HCT116 (cell line): ENCODE results near the gene NCAPH2. TPM values are rescaled to one million over a fixed set of nuclear protein-coding genes. Genes with fewer than 3 reads are reported as not detected.

Experiments used
- ATAC-seq: fragments of 200-7000 bp; cut with Tn5 transposase; 2 replicates; pipeline ENCODE4 v1.9.1; 2020; ENCODE audit warnings: mild to moderate bottlenecking, moderate library complexity
- BruUV-seq: library from RNA; stranded (reverse); fragments of 400-500 nt; replicated peaks from 2 replicates; lab custom pipeline; 2021; lab: Mats Ljungman, UMichigan
- CTCF ChIA-PET: fragments of 300-600 bp; sonication (Branson Sonifier 250); formaldehyde crosslinking; loops from one replicate; lab custom pipeline; 2021; ENCODE audit warnings: antibody characterized with exemption; lab: Charles Lee
- POLR2A ChIA-PET: fragments of 300-600, 350-600 bp; sonication (Branson Sonifier 250); formaldehyde crosslinking; loops from one replicate; lab custom pipeline; 2021; ENCODE audit warnings: antibody characterized with exemption; lab: Charles Lee
- RAD21 ChIA-PET, 2 experiments: fragments of 300-600 bp; sonication (Branson Sonifier 250); formaldehyde crosslinking; loops; one replicate each; lab custom pipeline; 2023; ENCODE audit warnings: low total read pairs in 2 of 2; ENCODE audit not compliant: uncharacterized antibody in 2 of 2, unreplicated experiment in 2 of 2, low non-redundant PET in 1 of 2; lab: Charles Lee
- DNase-seq: peaks from one replicate; pipeline ENCODE4 v3.0.0-alpha.2; 2010; ENCODE audit warnings: low read depth, low spot score
- H2AFZ ChIP-seq: fragments of 200-600 bp; shearing (Covaris generic), sonication (generic); 2 replicates; pipeline ENCODE4 v1.6.1; 2017; ENCODE audit warnings: low read depth, mixed run types, mixed read lengths, antibody characterized with exemption, low read length; ENCODE audit not compliant: poor library complexity, severe bottlenecking
- H3K27ac ChIP-seq: 2 replicates; pipeline ENCODE4 v1.5.1; 2012; ENCODE audit warnings: low read depth, low read length
- H3K27me3 ChIP-seq: fragments of 200-600 bp; sonication (generic); 2 replicates; pipeline ENCODE4 v1.6.1; 2016; ENCODE audit warnings: mixed run types, low read length, mixed read lengths; ENCODE audit not compliant: insufficient read depth
- H3K36me3 ChIP-seq, 2 experiments: fragments of 200-500 bp in 1 of 2; fragments of 200-600 bp in 1 of 2; sonication (Bioruptor generic) in 1 of 2; sonication (generic) in 1 of 2; 2 replicates each; pipeline versions ENCODE4 v1.5.1 to v1.6.1; 2014 to 2016; ENCODE audit warnings: low read length in 2 of 2, inconsistent platforms in 1 of 2, mixed read lengths in 1 of 2, mixed run types in 1 of 2; ENCODE audit not compliant: insufficient read depth in 2 of 2, control insufficient read depth in 1 of 2
- H3K4me1 ChIP-seq, 2 experiments: fragments of 200-600 bp in 1 of 2; sonication (generic) in 1 of 2; 2 replicates each; pipeline versions ENCODE4 v1.5.1 to v1.6.1; 2012 to 2017; ENCODE audit warnings: low read length in 2 of 2, inconsistent platforms in 1 of 2, mild to moderate bottlenecking in 1 of 2, mixed read lengths in 1 of 2, mixed run types in 1 of 2, moderate library complexity in 1 of 2; ENCODE audit not compliant: insufficient read depth in 2 of 2, control insufficient read depth in 1 of 2
- H3K4me2 ChIP-seq: fragments of 200-600 bp; sonication (generic); 2 replicates; pipeline ENCODE4 v1.6.1; 2017; ENCODE audit warnings: mixed run types, low read length, mixed read lengths
- H3K4me3 ChIP-seq, 2 experiments: fragments of 200-600 bp in 1 of 2; sonication (generic) in 1 of 2; replicated peaks in 1 of 2; 2 replicates each; pipeline ENCODE4 v1.5.1; 2011 to 2016; ENCODE audit warnings: low read length in 2 of 2, control low read depth in 1 of 2, low read depth in 1 of 2, mild to moderate bottlenecking in 1 of 2, mixed read lengths in 1 of 2, mixed run types in 1 of 2
- H3K79me2 ChIP-seq: fragments of 200-600 bp; sonication (generic); 2 replicates; pipeline ENCODE4 v1.6.1; 2017; ENCODE audit warnings: mild to moderate bottlenecking, mixed run types, low read length, moderate library complexity, mixed read lengths; ENCODE audit not compliant: insufficient read depth
- H3K9ac ChIP-seq: fragments of 200-600 bp; sonication (generic); 2 replicates; pipeline ENCODE4 v1.6.1; 2016; ENCODE audit warnings: low read length, mixed read lengths
- H3K9me2 ChIP-seq: fragments of 200-600 bp; sonication (generic), shearing (Covaris generic); 2 replicates; pipeline ENCODE4 v1.6.1; 2017; ENCODE audit warnings: mixed run types, mild to moderate bottlenecking, moderate library complexity; ENCODE audit not compliant: insufficient read depth
- H3K9me3 ChIP-seq, 2 experiments: fragments of 200-500 bp in 1 of 2; fragments of 200-600 bp in 1 of 2; sonication (Bioruptor generic) in 1 of 2; sonication (generic) in 1 of 2; 2 replicates each; pipeline ENCODE4 v1.6.1; 2014 to 2017; ENCODE audit warnings: low read length in 2 of 2, mixed read lengths in 2 of 2, inconsistent platforms in 1 of 2, low read depth in 1 of 2, mild to moderate bottlenecking in 1 of 2, mixed run types in 1 of 2, moderate library complexity in 1 of 2; ENCODE audit not compliant: control insufficient read depth in 1 of 2, insufficient read depth in 1 of 2
- H4K20me1 ChIP-seq: fragments of 200-600 bp; sonication (generic), shearing (Covaris generic); 2 replicates; pipeline ENCODE4 v1.6.1; 2017; ENCODE audit warnings: mixed run types, mild to moderate bottlenecking, moderate library complexity; ENCODE audit not compliant: insufficient read depth
- CBX3 ChIP-seq: IDR thresholded peaks from 2 replicates; pipeline ENCODE4 v1.6.1; 2012; ENCODE audit warnings: low read depth
- EGR1 ChIP-seq: IDR thresholded peaks from 2 replicates; pipeline ENCODE4 v1.6.1; 2012; ENCODE audit warnings: low read depth
- POLR2AphosphoS5 ChIP-seq: IDR thresholded peaks from 2 replicates; pipeline ENCODE4 v1.6.1; 2011; ENCODE audit warnings: mild to moderate bottlenecking, low read depth, low read length, moderate library complexity
- SIN3A ChIP-seq: IDR thresholded peaks from 2 replicates; pipeline ENCODE4 v1.6.1; 2012; ENCODE audit warnings: low read depth
- ZFX ChIP-seq: fragments of 450-650 bp; IDR thresholded peaks from 2 replicates; pipeline ENCODE4 v1.6.1; 2017
- intact Hi-C: fragments of 100-400 bp; cut with micrococcal nuclease; formaldehyde crosslinking; loops from 2 replicates; pipeline ENCODE4 v1.10.0; 2022
- total RNA-seq: library from RNA; stranded (reverse); gene quantifications from one replicate; pipeline ENCODE4 v1.2.1, GENCODE V29; 2021; ENCODE audit not compliant: unreplicated experiment
- TF ChIP-seq, protein P1 (sequence below): IDR thresholded peaks from 2 replicates; pipeline ENCODE4 v1.6.1; 2012; ENCODE audit warnings: low read depth

NCAPH2 gene
- total RNA-seq, 1 experiment from 2014 or later, result 99.1 TPM

DNA sequence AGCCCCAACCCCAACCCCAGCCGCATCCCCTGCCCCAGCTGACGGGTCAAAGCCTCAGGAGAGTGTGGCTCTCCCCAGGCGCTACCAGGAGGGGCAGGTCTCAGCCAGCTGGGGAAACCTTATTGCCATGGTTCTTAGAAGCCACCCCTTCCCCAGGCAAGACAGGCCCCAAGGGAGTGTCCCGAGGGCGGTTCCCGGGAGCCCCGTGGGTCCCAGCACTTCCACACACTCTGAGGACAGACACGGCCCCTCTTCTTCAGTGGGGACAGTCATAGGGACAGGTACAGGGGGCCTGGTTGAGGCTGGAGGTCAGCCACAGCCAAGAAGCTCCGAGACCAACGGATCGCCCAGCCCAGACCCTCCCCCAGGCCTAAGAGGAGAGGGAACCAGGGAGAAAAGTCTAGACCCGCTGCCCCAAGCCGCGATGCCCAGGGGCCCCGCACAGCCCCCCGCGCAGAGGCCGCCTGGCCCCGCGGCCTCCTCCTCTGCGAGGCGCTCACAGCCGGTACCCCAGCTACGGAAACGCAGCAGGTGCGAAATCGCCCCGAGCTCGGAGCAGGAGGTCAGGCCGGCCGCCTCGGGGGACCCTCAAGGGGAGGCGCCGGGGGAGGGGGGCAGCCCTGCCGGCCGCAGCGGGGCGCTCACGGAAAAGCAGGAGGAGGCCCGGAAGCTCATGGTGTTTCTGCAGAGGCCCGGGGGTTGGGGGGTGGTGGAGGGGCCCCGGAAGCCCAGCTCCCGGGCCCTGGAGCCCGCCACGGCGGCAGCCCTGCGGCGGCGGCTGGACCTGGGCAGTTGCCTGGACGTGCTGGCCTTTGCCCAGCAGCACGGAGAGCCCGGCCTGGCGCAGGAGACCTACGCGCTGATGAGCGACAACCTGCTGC, 40.3 kb downstream of the NCAPH2 start:
- H3K4me2 ChIP-seq, result no peak overlapping the region
- CTCF ChIA-PET, result interaction anchor here (1.6 kb wide), 1 partner anchor 23 kb away, joined by 5 read pairs; the partner anchor contains the start of gene SCO2
- ATAC-seq (no peak), DNase-seq (no peak)
- no peak overlapping the region for H3K27ac ChIP-seq
- H3K27me3 ChIP-seq, result no peaks in the 10 kb centered on the region
- intact Hi-C loops, result no loop called here
- no peaks in the 10 kb centered on the region for H4K20me1 ChIP-seq
- H3K4me1 ChIP-seq, result peaks cover 10 to 17% of the 10 kb centered on the region in 2 experiments; a peak in 3 of 4 replicates
- POLR2A ChIA-PET, result no interaction called here
- no peak overlapping the region for H2AFZ ChIP-seq
- H3K9ac ChIP-seq, result no peak overlapping the region
- RAD21 ChIA-PET, result no interaction called here
- no peaks in the 10 kb centered on the region for H3K9me3 ChIP-seq
- TF ChIP-seq EGR1 (no peak), ZFX (no peak), SIN3A (no peak), POLR2AphosphoS5 (no peak), CBX3 (no peak)
- TF ChIP-seq, protein P1, sequence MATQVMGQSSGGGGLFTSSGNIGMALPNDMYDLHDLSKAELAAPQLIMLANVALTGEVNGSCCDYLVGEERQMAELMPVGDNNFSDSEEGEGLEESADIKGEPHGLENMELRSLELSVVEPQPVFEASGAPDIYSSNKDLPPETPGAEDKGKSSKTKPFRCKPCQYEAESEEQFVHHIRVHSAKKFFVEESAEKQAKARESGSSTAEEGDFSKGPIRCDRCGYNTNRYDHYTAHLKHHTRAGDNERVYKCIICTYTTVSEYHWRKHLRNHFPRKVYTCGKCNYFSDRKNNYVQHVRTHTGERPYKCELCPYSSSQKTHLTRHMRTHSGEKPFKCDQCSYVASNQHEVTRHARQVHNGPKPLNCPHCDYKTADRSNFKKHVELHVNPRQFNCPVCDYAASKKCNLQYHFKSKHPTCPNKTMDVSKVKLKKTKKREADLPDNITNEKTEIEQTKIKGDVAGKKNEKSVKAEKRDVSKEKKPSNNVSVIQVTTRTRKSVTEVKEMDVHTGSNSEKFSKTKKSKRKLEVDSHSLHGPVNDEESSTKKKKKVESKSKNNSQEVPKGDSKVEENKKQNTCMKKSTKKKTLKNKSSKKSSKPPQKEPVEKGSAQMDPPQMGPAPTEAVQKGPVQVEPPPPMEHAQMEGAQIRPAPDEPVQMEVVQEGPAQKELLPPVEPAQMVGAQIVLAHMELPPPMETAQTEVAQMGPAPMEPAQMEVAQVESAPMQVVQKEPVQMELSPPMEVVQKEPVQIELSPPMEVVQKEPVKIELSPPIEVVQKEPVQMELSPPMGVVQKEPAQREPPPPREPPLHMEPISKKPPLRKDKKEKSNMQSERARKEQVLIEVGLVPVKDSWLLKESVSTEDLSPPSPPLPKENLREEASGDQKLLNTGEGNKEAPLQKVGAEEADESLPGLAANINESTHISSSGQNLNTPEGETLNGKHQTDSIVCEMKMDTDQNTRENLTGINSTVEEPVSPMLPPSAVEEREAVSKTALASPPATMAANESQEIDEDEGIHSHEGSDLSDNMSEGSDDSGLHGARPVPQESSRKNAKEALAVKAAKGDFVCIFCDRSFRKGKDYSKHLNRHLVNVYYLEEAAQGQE, result no peak
- no peaks in the 10 kb centered on the region for H3K79me2 ChIP-seq
- H3K9me2 ChIP-seq, result no peaks in the 10 kb centered on the region
- no peak overlapping the region for H3K4me3 ChIP-seq
- BruUV-seq, result no TSS peak
- no peaks in the 10 kb centered on the region for H3K36me3 ChIP-seq
